GM12878 (cell line): Measurements from ENCODE around the gene PRKCB. TPM values are rescaled to one million over a fixed set of nuclear protein-coding genes. Genes with fewer than 3 reads are reported as not detected.

Source experiments
- ATF7 ChIP-seq: fragments of 450-650 bp; IDR thresholded peaks from 2 replicates; pipeline ENCODE4 v1.6.1; 2016; ENCODE audit warnings: low read depth, mild to moderate bottlenecking
- CHD2 ChIP-seq: IDR thresholded peaks from 2 replicates; pipeline ENCODE4 v1.6.1; 2011; ENCODE audit warnings: low read depth, low read length, improper control_type of control experiment, borderline replicate concordance
- EGR1 ChIP-seq, 2 experiments: IDR thresholded peaks; 1 replicate in 1 of 2; 2 replicates in 1 of 2; pipeline ENCODE4 v1.6.1; 2011 to 2012; ENCODE audit warnings: low read depth in 2 of 2, low read length in 2 of 2, borderline replicate concordance in 1 of 2, mild to moderate bottlenecking in 1 of 2, moderate library complexity in 1 of 2
- GABPA ChIP-seq: IDR thresholded peaks from 2 replicates; pipeline ENCODE4 v1.6.1; 2014; ENCODE audit warnings: antibody characterized with exemption, low read depth, mild to moderate bottlenecking, inconsistent platforms
- GATAD2B ChIP-seq: fragments of 450-650 bp; conservative IDR thresholded peaks from 2 replicates; pipeline ENCODE4 v1.6.1; 2017; ENCODE audit warnings: low read depth, mild to moderate bottlenecking, moderate library complexity
- JUNB ChIP-seq: IDR thresholded peaks from 2 replicates; pipeline ENCODE4 v1.6.1; 2016; ENCODE audit warnings: antibody characterized with exemption, mild to moderate bottlenecking
- MEF2B ChIP-seq: fragments of 450-650 bp; IDR thresholded peaks from 2 replicates; pipeline ENCODE4 v1.6.1; 2018; ENCODE audit warnings: mild to moderate bottlenecking, moderate library complexity; ENCODE audit not compliant: partially characterized antibody, poor library complexity, severe bottlenecking
- NFIC ChIP-seq: IDR thresholded peaks from 2 replicates; pipeline ENCODE4 v1.6.1; 2012; ENCODE audit warnings: low read depth, mild to moderate bottlenecking, inconsistent platforms, low read length, moderate library complexity
- NRF1 ChIP-seq: conservative IDR thresholded peaks from 2 replicates; pipeline ENCODE4 v1.6.1; 2011; ENCODE audit warnings: mild to moderate bottlenecking, low read depth, low read length, improper control_type of control experiment
- POU2F2 ChIP-seq: IDR thresholded peaks from 3 replicates; pipeline ENCODE4 v1.6.1; 2011; ENCODE audit warnings: low read depth, mild to moderate bottlenecking, low read length, borderline replicate concordance
- SP1 ChIP-seq: IDR thresholded peaks from one replicate; pipeline ENCODE4 v1.6.1; 2011; ENCODE audit warnings: low read depth, low read length
- TAF1 ChIP-seq: IDR thresholded peaks from 2 replicates; pipeline ENCODE4 v1.6.1; 2011; ENCODE audit warnings: mild to moderate bottlenecking, low read depth, low read length, borderline replicate concordance
- ZSCAN29 ChIP-seq: fragments of 450-650 bp; IDR thresholded peaks from 2 replicates; pipeline ENCODE4 v1.6.1; 2017; ENCODE audit warnings: mild to moderate bottlenecking, moderate library complexity
- polyA plus RNA-seq, 11 experiments: library from polyadenylated mRNA; depleted of rRNA in 4 of 11; unstranded in 6 of 11; stranded (reverse) in 5 of 11; fragments of >200 nt; fragmentation: Nextera tagmentation in 4 of 11; fragmentation: Illumina TruSeq in 1 of 11; extraction: Ambion mirVana in 4 of 11; extraction: Trizol in 1 of 11; gene quantifications; 1 replicate in 1 of 11; 2 replicates in 10 of 11; pipeline versions ENCODE4 v1.2.1 to v1.2.3, GENCODE V29; 2011 to 2016; ENCODE audit warnings: inconsistent platforms in 2 of 11, missing spikeins in 2 of 11, low read depth in 1 of 11
- total RNA-seq, 4 experiments: library from RNA; depleted of rRNA in 3 of 4; stranded (reverse); fragments of >200 nt in 3 of 4; fragmentation: Illumina TruSeq in 1 of 4; extraction: Trizol in 1 of 4; gene quantifications; 2 replicates each; pipeline versions ENCODE4 v1.2.1 to v1.2.3, GENCODE V29; 2013 to 2021
- TF ChIP-seq, protein P1 (sequence below): IDR thresholded peaks from 2 replicates; pipeline ENCODE4 v1.6.1; 2011; ENCODE audit warnings: mild to moderate bottlenecking, low read depth, low read length, moderate library complexity; ENCODE audit not compliant: insufficient replicate concordance
- TF ChIP-seq, protein P2 (sequence below): IDR thresholded peaks from 2 replicates; pipeline ENCODE4 v1.6.1; 2011; ENCODE audit warnings: borderline replicate concordance, low read depth, mild to moderate bottlenecking, moderate library complexity, low read length; ENCODE audit not compliant: insufficient read depth, poor library complexity, severe bottlenecking
- TF ChIP-seq, protein P3 (sequence below): IDR thresholded peaks from 2 replicates; pipeline ENCODE4 v1.6.1; 2011; ENCODE audit warnings: low read depth, low read length, improper control_type of control experiment, borderline replicate concordance
- TF ChIP-seq, protein P4 (sequence below): fragments of 150-350 bp; IDR thresholded peaks from 2 replicates; pipeline ENCODE4 v1.6.1; 2016; ENCODE audit warnings: low read depth, low read length
- TF ChIP-seq, protein P5 (sequence below): fragments of 450-650 bp; formaldehyde crosslinking; IDR thresholded peaks from 2 replicates; pipeline ENCODE4 v1.5.0; 2022; ENCODE audit warnings: mild to moderate bottlenecking, missing genetic modification characterization

Gene PRKCB
- total and polyA plus RNA-seq, 10 of the 15 experiments (the other 5 are each of a cell fraction or from before 2014, with no cell fraction given), result 21.4 to 158 (median 97.3) TPM

DNA sequence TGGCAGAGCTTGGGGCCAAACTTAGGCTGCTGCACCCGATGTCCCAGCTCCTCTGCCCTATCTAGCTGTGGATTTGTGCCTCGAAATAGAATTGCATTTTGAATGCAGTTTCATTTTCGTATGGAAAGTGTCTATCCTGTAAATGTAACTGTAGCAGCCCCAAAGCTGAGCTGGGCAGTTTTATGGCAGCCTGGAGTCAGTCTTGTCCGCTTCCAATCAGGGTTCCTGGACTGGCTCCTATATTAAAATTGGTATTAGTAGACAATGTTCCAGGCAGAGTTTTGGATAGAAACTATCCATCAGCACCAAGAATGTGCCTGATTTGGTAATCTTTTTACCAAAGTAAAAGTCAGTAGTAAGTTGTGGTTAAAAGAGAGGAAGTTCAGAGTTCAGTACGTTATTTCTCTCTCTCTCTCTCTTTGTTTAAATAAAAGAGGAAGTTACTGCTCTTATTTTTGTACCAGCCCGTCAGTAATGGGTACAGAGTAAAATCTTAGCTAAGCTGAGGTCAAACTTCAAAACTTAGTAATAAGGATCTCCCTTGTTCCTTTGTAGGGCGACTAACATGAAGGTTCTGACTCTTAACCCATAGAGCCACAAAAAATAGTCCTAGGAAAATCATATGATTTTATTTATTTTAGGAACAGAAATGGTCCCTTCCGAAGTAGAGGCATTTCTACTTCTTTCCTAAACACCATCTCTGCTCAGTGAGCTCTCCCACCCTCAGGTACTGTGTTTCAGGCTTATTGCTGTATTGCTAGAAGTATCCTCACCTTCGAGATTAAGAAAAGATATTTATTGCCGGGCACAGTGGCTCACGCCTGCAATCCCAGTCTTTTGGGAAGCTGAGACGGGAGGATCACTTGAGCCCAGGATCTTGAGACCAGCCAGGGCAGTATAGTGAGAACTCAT lies 28.0 kb downstream of the PRKCB start (continued):
- peak; percentile 70; the same call in 1 of the 2 replicates for TF ChIP-seq JUNB
- TF ChIP-seq, protein P1, sequence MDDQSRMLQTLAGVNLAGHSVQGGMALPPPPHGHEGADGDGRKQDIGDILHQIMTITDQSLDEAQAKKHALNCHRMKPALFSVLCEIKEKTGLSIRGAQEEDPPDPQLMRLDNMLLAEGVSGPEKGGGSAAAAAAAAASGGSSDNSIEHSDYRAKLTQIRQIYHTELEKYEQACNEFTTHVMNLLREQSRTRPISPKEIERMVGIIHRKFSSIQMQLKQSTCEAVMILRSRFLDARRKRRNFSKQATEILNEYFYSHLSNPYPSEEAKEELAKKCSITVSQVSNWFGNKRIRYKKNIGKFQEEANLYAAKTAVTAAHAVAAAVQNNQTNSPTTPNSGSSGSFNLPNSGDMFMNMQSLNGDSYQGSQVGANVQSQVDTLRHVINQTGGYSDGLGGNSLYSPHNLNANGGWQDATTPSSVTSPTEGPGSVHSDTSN, result no peak
- TF ChIP-seq TAF1, result peak; percentile 15; the same call in 1 of the 2 replicates
- peak; percentile 89 for TF ChIP-seq ATF7
- TF ChIP-seq, protein P2, sequence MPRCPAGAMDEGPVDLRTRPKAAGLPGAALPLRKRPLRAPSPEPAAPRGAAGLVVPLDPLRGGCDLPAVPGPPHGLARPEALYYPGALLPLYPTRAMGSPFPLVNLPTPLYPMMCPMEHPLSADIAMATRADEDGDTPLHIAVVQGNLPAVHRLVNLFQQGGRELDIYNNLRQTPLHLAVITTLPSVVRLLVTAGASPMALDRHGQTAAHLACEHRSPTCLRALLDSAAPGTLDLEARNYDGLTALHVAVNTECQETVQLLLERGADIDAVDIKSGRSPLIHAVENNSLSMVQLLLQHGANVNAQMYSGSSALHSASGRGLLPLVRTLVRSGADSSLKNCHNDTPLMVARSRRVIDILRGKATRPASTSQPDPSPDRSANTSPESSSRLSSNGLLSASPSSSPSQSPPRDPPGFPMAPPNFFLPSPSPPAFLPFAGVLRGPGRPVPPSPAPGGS, result no peak
- no peak for TF ChIP-seq NRF1
- peak; percentile 92 for TF ChIP-seq MEF2B
- TF ChIP-seq CHD2, result peak; percentile 31; the same call in 1 of the 2 replicates
- TF ChIP-seq, protein P3, sequence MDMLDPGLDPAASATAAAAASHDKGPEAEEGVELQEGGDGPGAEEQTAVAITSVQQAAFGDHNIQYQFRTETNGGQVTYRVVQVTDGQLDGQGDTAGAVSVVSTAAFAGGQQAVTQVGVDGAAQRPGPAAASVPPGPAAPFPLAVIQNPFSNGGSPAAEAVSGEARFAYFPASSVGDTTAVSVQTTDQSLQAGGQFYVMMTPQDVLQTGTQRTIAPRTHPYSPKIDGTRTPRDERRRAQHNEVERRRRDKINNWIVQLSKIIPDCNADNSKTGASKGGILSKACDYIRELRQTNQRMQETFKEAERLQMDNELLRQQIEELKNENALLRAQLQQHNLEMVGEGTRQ, result no peak
- peak; percentile 8 for TF ChIP-seq SP1
- TF ChIP-seq, protein P4, sequence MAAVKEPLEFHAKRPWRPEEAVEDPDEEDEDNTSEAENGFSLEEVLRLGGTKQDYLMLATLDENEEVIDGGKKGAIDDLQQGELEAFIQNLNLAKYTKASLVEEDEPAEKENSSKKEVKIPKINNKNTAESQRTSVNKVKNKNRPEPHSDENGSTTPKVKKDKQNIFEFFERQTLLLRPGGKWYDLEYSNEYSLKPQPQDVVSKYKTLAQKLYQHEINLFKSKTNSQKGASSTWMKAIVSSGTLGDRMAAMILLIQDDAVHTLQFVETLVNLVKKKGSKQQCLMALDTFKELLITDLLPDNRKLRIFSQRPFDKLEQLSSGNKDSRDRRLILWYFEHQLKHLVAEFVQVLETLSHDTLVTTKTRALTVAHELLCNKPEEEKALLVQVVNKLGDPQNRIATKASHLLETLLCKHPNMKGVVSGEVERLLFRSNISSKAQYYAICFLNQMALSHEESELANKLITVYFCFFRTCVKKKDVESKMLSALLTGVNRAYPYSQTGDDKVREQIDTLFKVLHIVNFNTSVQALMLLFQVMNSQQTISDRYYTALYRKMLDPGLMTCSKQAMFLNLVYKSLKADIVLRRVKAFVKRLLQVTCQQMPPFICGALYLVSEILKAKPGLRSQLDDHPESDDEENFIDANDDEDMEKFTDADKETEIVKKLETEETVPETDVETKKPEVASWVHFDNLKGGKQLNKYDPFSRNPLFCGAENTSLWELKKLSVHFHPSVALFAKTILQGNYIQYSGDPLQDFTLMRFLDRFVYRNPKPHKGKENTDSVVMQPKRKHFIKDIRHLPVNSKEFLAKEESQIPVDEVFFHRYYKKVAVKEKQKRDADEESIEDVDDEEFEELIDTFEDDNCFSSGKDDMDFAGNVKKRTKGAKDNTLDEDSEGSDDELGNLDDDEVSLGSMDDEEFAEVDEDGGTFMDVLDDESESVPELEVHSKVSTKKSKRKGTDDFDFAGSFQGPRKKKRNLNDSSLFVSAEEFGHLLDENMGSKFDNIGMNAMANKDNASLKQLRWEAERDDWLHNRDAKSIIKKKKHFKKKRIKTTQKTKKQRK, result no peak
- TF ChIP-seq POU2F2, result peak; percentile 84
- TF ChIP-seq ZSCAN29, result no peak
- TF ChIP-seq EGR1 (IDR thresholded peaks at IDR 0.05; ENCODE audit: borderline replicate concordance in 1 of 2, low read depth in 2 of 2, low read length in 2 of 2), result no peak
- TF ChIP-seq, protein P5, sequence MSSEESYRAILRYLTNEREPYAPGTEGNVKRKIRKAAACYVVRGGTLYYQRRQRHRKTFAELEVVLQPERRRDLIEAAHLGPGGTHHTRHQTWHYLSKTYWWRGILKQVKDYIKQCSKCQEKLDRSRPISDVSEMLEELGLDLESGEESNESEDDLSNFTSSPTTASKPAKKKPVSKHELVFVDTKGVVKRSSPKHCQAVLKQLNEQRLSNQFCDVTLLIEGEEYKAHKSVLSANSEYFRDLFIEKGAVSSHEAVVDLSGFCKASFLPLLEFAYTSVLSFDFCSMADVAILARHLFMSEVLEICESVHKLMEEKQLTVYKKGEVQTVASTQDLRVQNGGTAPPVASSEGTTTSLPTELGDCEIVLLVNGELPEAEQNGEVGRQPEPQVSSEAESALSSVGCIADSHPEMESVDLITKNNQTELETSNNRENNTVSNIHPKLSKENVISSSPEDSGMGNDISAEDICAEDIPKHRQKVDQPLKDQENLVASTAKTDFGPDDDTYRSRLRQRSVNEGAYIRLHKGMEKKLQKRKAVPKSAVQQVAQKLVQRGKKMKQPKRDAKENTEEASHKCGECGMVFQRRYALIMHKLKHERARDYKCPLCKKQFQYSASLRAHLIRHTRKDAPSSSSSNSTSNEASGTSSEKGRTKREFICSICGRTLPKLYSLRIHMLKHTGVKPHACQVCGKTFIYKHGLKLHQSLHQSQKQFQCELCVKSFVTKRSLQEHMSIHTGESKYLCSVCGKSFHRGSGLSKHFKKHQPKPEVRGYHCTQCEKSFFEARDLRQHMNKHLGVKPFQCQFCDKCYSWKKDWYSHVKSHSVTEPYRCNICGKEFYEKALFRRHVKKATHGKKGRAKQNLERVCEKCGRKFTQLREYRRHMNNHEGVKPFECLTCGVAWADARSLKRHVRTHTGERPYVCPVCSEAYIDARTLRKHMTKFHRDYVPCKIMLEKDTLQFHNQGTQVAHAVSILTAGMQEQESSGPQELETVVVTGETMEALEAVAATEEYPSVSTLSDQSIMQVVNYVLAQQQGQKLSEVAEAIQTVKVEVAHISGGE (CRISPR knock-in tag), result no peak
- TF ChIP-seq GABPA, result 0 out of 2 replicates have a peak, but pooled peaks have one; percentile 45
- TF ChIP-seq GATAD2B, result peak; percentile 74
- TF ChIP-seq NFIC, result peak; percentile 98
